CD14-positive monocyte (primary cell): ENCODE measurements around the gene CDYL2. TPM values are rescaled to one million over a fixed set of nuclear protein-coding genes. Genes with fewer than 3 reads are reported as not detected.

ENCODE experiments used
- DNase-seq, 3 donors: peaks; one replicate each; pipeline ENCODE4 v3.0.0-alpha.2; 2011 to 2022
- H2AFZ ChIP-seq: 2 replicates; pipeline ENCODE4 v1.6.0; 2012; ENCODE audit warnings: mild to moderate bottlenecking, low read depth, low read length, inconsistent platforms; ENCODE audit not compliant: insufficient read depth, poor library complexity, severe bottlenecking
- H3K27ac ChIP-seq, 2 donors: 1 replicate in 1 of 2; 2 replicates in 1 of 2; pipeline ENCODE4 v1.5.1; 2012 to 2013; ENCODE audit warnings: low read length in 2 of 2, control low read depth in 1 of 2, inconsistent platforms in 1 of 2, low read depth in 1 of 2, mild to moderate bottlenecking in 1 of 2
- H3K27me3 ChIP-seq, 2 donors: one replicate each; pipeline versions ENCODE4 v1.6.0 to v1.6.1; 2011 to 2013; ENCODE audit warnings: low read length in 2 of 2; ENCODE audit not compliant: control insufficient read depth in 2 of 2, insufficient read depth in 2 of 2
- H3K36me3 ChIP-seq, 2 donors: replicated peaks in 1 of 2; 1 replicate in 1 of 2; 2 replicates in 1 of 2; pipeline versions ENCODE4 v1.5.1 to v1.6.1; 2012 to 2013; ENCODE audit warnings: low read length in 2 of 2, control low read depth in 1 of 2, inconsistent platforms in 1 of 2, mild to moderate bottlenecking in 1 of 2; ENCODE audit not compliant: insufficient read depth in 2 of 2, control insufficient read depth in 1 of 2
- H3K4me1 ChIP-seq, 2 donors: 1 replicate in 1 of 2; 2 replicates in 1 of 2; pipeline versions ENCODE4 v1.5.1 to v1.6.1; 2012 to 2013; ENCODE audit warnings: low read length in 2 of 2, control low read depth in 1 of 2, inconsistent platforms in 1 of 2, mild to moderate bottlenecking in 1 of 2, moderate library complexity in 1 of 2; ENCODE audit not compliant: insufficient read depth in 2 of 2, control insufficient read depth in 1 of 2
- H3K4me2 ChIP-seq: replicated peaks from 2 replicates; pipeline ENCODE3; 2012; ENCODE audit warnings: low read length, moderate library complexity, mild to moderate bottlenecking; ENCODE audit not compliant: poor library complexity, severe bottlenecking; ENCODE audit errors: extremely low read depth
- H3K4me3 ChIP-seq, 3 experiments: fragments of 200-600 bp in 1 of 3; sonication (generic) in 1 of 3; replicated peaks in 1 of 3; 1 replicate in 2 of 3; 2 replicates in 1 of 3; pipeline ENCODE4 v1.5.1; 2011 to 2013; ENCODE audit warnings: low read length in 3 of 3, mild to moderate bottlenecking in 3 of 3, control low read depth in 2 of 3, low read depth in 2 of 3, inconsistent platforms in 1 of 3, moderate library complexity in 1 of 3
- H3K79me2 ChIP-seq: 2 replicates; pipeline ENCODE4 v1.6.0; 2012; ENCODE audit warnings: mild to moderate bottlenecking, control low read depth, inconsistent platforms, low read length, moderate library complexity; ENCODE audit not compliant: insufficient read depth
- H3K9ac ChIP-seq: 2 replicates; pipeline ENCODE4 v1.6.0; 2017; ENCODE audit warnings: low read length, mild to moderate bottlenecking; ENCODE audit not compliant: insufficient read depth, poor library complexity, severe bottlenecking
- H3K9me3 ChIP-seq, 2 donors: replicated peaks in 1 of 2; 1 replicate in 1 of 2; 2 replicates in 1 of 2; pipeline versions ENCODE4 v1.5.1 to v1.6.1; 2012 to 2013; ENCODE audit warnings: low read length in 2 of 2, control low read depth in 1 of 2; ENCODE audit not compliant: control insufficient read depth in 1 of 2, insufficient read depth in 1 of 2
- H4K20me1 ChIP-seq: 2 replicates; pipeline ENCODE4 v1.6.0; 2012; ENCODE audit warnings: mild to moderate bottlenecking, low read length, control low read depth, moderate library complexity; ENCODE audit not compliant: insufficient read depth
- H3K27ac Mint-ChIP-seq, 7 donors: one replicate each; pipeline ENCODE4 v1.8.0; 2020; ENCODE audit warnings: mild to moderate bottlenecking in 7 of 7, mixed read lengths in 7 of 7, moderate library complexity in 6 of 7, inconsistent platforms in 2 of 7
- H3K27me3 Mint-ChIP-seq, 3 donors: one replicate each; pipeline ENCODE4 v1.8.0; 2021 to 2022; ENCODE audit warnings: low read depth in 3 of 3, mild to moderate bottlenecking in 3 of 3, mixed read lengths in 3 of 3, moderate library complexity in 3 of 3, inconsistent platforms in 1 of 3
- H3K36me3 Mint-ChIP-seq, 2 donors: one replicate each; pipeline ENCODE4 v1.8.0; 2020; ENCODE audit warnings: mixed read lengths in 2 of 2, inconsistent platforms in 1 of 2, mild to moderate bottlenecking in 1 of 2
- H3K4me1 Mint-ChIP-seq: one replicate; pipeline ENCODE4 v1.8.0; 2020; ENCODE audit warnings: mild to moderate bottlenecking, mixed read lengths
- H3K4me3 Mint-ChIP-seq, 2 donors: one replicate each; pipeline ENCODE4 v1.8.0; 2020; ENCODE audit warnings: mild to moderate bottlenecking in 2 of 2, mixed read lengths in 2 of 2, moderate library complexity in 1 of 2
- H3K9me3 Mint-ChIP-seq, 7 donors: one replicate each; pipeline ENCODE4 v1.8.0; 2020 to 2022; ENCODE audit warnings: mixed read lengths in 7 of 7, mild to moderate bottlenecking in 6 of 7, moderate library complexity in 6 of 7, inconsistent platforms in 2 of 7
- WGBS: methylation state at CpG from one replicate; pipeline ENCODE4 v1.1.5; 2013; ENCODE audit warnings: missing lambda C conversion rate; ENCODE audit not compliant: insufficient coverage; 5-methylcytosine and 5-hydroxymethylcytosine counted together
- intact Hi-C, 2 donors: fragments of 100-400 bp; cut with micrococcal nuclease; formaldehyde crosslinking; loops; one replicate each; pipeline versions ENCODE4 v1.15.0 to v1.15.1; 2023
- polyA plus RNA-seq, 3 donors: library from polyadenylated mRNA; depleted of rRNA in 1 of 3; unstranded in 2 of 3; stranded (reverse) in 1 of 3; fragments of 300-500 nt in 2 of 3; fragments of >200 nt in 1 of 3; fragmentation: Illumina TruSeq in 2 of 3; gene quantifications; 1 replicate in 2 of 3; 2 replicates in 1 of 3; pipeline ENCODE4 v1.2.3, GENCODE V29; 2012 to 2021
- TF ChIP-seq, protein P1 (sequence below): fragments of 200-600 bp; IDR thresholded peaks from one replicate; pipeline ENCODE4 v1.8.0; 2022; ENCODE audit warnings: antibody characterized with exemption, mild to moderate bottlenecking

The CDYL2 gene
- polyA plus RNA-seq, 3 donors: 0.42 to 2.6 (median 0.93) TPM

- H3K79me2 ChIP-seq: no peaks in the 10 kb centered on the region
- Mint-ChIP-seq H3K4me3 (no peak overlapping the region), H3K4me1 (no peaks in the 10 kb centered on the region), H3K36me3 (peaks cover 1 to 3% of the 10 kb centered on the region in 2 donors), H3K27ac (no peak overlapping the region), H3K27me3 (no peaks in the 10 kb centered on the region), H3K9me3 (peaks cover 5 to 22% (median 16%) of the 10 kb centered on the region in 7 donors)
- no peak overlapping the region for H2AFZ ChIP-seq
- no peaks in the 10 kb centered on the region for H3K4me1 ChIP-seq
- TF ChIP-seq, protein P1, sequence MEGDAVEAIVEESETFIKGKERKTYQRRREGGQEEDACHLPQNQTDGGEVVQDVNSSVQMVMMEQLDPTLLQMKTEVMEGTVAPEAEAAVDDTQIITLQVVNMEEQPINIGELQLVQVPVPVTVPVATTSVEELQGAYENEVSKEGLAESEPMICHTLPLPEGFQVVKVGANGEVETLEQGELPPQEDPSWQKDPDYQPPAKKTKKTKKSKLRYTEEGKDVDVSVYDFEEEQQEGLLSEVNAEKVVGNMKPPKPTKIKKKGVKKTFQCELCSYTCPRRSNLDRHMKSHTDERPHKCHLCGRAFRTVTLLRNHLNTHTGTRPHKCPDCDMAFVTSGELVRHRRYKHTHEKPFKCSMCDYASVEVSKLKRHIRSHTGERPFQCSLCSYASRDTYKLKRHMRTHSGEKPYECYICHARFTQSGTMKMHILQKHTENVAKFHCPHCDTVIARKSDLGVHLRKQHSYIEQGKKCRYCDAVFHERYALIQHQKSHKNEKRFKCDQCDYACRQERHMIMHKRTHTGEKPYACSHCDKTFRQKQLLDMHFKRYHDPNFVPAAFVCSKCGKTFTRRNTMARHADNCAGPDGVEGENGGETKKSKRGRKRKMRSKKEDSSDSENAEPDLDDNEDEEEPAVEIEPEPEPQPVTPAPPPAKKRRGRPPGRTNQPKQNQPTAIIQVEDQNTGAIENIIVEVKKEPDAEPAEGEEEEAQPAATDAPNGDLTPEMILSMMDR: no peak
- WGBS: 95% methylated on average over 9 of the region's 19 CpGs
- H3K4me3 ChIP-seq: no peak overlapping the region
- DNase-seq: no peak
- no peak overlapping the region for H3K4me2 ChIP-seq
- no peaks in the 10 kb centered on the region for H3K36me3 ChIP-seq
- H3K9ac ChIP-seq: no peak overlapping the region
- intact Hi-C loops: no loop called here
- no peak overlapping the region for H3K27ac ChIP-seq
- H4K20me1 ChIP-seq: no peaks in the 10 kb centered on the region
- peaks cover 4 to 8% of the 10 kb centered on the region in 2 donors for H3K9me3 ChIP-seq
- H3K27me3 ChIP-seq: no peaks in the 10 kb centered on the region
Measured at GRCh38 chr16:80776856-80777255, 27.5 kb downstream of the CDYL2 start.

- H3K4me3 ChIP-seq: no peak overlapping the region
- DNase-seq: no peak
- H3K4me1 Mint-ChIP-seq: no peaks in the 10 kb centered on the region
- no peaks in the 10 kb centered on the region for H3K36me3 ChIP-seq
- no peak overlapping the region for H3K9ac ChIP-seq
- peaks cover 6 to 15% of the 10 kb centered on the region in 2 donors for H3K9me3 ChIP-seq
- H3K27ac ChIP-seq: no peak overlapping the region
- H3K27me3 ChIP-seq: no peaks in the 10 kb centered on the region
- H3K4me2 ChIP-seq: no peak overlapping the region
- no CpG with 5 or more reads among the region's 1 CpG for WGBS
- no peak overlapping the region for H3K4me3 Mint-ChIP-seq
- TF ChIP-seq, protein P1: no peak
- H3K27ac Mint-ChIP-seq: no peak overlapping the region
- peaks cover 2 to 26% (median 20%) of the 10 kb centered on the region in 7 donors for H3K9me3 Mint-ChIP-seq
- no peaks in the 10 kb centered on the region for H3K4me1 ChIP-seq
- H3K79me2 ChIP-seq: no peaks in the 10 kb centered on the region
- peaks cover 0 to 3% of the 10 kb centered on the region in 2 donors for H3K36me3 Mint-ChIP-seq
- H3K27me3 Mint-ChIP-seq: no peaks in the 10 kb centered on the region
- no peaks in the 10 kb centered on the region for H4K20me1 ChIP-seq
- intact Hi-C loops: no loop called here
- H2AFZ ChIP-seq: no peak overlapping the region
Measured at GRCh38 chr16:80775450-80775849, 28.9 kb downstream of the CDYL2 start.
